GM23248 (cell line): ENCODE data around the gene ACTL8.

Experiments
- EZH2 ChIP-seq: fragments of 200-600 bp; sonication (generic); IDR thresholded peaks from 2 replicates; pipeline ENCODE4 v1.6.1; 2018; ENCODE audit warnings: antibody characterized with exemption, mild to moderate bottlenecking; ENCODE audit not compliant: insufficient read depth, poor library complexity, severe bottlenecking
- EZH2phosphoT487 ChIP-seq: fragments of 200-600 bp; sonication (generic); IDR thresholded peaks from 2 replicates; pipeline ENCODE4 v1.6.1; 2018; ENCODE audit warnings: antibody characterized with exemption, moderate library complexity, mild to moderate bottlenecking, low read depth; ENCODE audit not compliant: insufficient read depth

- TF ChIP-seq EZH2phosphoT487: no peak
- TF ChIP-seq EZH2: no peak
These were observed 67.8 kb downstream of the ACTL8 start for GRCh38 chr1:17822741-17823426.
